ENCODE results near the gene KRT32.

KRT32 gene

GRCh38 chr17:41420134-41420533 is 47.1 kb downstream of the KRT32 start:
- TF ChIP-seq, protein P1, sequence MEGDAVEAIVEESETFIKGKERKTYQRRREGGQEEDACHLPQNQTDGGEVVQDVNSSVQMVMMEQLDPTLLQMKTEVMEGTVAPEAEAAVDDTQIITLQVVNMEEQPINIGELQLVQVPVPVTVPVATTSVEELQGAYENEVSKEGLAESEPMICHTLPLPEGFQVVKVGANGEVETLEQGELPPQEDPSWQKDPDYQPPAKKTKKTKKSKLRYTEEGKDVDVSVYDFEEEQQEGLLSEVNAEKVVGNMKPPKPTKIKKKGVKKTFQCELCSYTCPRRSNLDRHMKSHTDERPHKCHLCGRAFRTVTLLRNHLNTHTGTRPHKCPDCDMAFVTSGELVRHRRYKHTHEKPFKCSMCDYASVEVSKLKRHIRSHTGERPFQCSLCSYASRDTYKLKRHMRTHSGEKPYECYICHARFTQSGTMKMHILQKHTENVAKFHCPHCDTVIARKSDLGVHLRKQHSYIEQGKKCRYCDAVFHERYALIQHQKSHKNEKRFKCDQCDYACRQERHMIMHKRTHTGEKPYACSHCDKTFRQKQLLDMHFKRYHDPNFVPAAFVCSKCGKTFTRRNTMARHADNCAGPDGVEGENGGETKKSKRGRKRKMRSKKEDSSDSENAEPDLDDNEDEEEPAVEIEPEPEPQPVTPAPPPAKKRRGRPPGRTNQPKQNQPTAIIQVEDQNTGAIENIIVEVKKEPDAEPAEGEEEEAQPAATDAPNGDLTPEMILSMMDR (IDR thresholded peaks at IDR 0.05; ENCODE audit: low read depth, low read length): no peak
- no peak for DNase-seq (ENCODE audit: extremely low read depth, low read depth)

DNA sequence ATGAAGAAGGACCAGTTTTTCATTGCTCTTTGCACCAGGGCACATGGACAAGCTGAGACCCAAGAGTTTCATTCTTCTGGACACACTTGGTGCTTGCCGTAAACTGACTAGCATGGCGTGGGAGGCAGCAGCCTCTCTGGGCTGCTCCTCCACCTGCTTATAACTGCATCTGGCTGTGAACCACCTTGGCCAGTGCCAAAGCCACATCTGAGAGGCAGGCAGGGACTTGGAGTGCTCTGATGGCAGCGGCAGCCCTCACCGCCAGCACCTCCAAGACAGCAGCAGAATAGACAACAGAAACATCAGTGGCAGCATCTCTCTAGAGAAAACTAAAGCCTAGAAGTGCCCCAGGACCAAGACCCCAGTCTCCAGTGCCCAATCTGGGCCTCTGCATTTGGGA is 47.5 kb downstream of the KRT32 start:
- TF ChIP-seq, protein P1 (IDR thresholded peaks at IDR 0.05; ENCODE audit: low read depth, low read length): no peak

GRCh38 chr17:41418116-41418860 is 48.9 kb downstream of the KRT32 start:
- no peak for DNase-seq (ENCODE audit: extremely low read depth, low read depth)
- TF ChIP-seq, protein P1 (IDR thresholded peaks at IDR 0.05; ENCODE audit: low read depth, low read length): no peak

More for the DNA sequence above, 47.5 kb downstream of the KRT32 start:
- no peak for DNase-seq (ENCODE audit: extremely low read depth, low read depth)

DNA sequence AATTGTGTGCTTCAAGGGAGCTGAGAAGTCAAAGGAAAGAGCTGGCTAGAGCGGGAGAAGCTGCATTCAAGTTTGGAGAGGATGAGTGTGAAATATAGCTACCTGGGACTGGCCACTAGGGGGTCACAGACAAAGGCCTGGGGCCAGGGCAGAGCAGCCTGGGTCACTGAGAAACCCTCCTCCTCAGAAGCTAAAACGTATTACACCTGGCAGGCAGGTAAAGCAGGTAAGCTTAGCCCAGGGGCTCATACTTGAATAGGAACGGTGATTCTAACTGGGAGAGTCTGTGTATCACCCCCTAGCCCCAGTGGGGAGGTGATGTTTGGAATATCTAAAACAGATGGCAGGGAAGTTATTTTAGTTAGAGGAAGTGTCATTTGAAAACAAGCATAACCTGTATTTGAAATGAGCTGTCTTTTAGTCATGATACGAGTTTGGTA is 49.6 kb downstream of the KRT32 start:
- no peak for DNase-seq (ENCODE audit: extremely low read depth, low read depth)
- TF ChIP-seq, protein P1 (IDR thresholded peaks at IDR 0.05; ENCODE audit: low read depth, low read length): peak; percentile 22

- no peak for DNase-seq (ENCODE audit: extremely low read depth, low read depth)
- TF ChIP-seq, protein P1 (IDR thresholded peaks at IDR 0.05; ENCODE audit: low read depth, low read length): no peak
These were observed 50.1 kb downstream of the KRT32 start for GRCh38 chr17:41417127-41417526.

- DNase-seq (ENCODE audit: extremely low read depth, low read depth): no peak
- TF ChIP-seq, protein P1 (IDR thresholded peaks at IDR 0.05; ENCODE audit: low read depth, low read length): no peak
These were observed 50.7 kb downstream of the KRT32 start for GRCh38 chr17:41416479-41416878.

DNA sequence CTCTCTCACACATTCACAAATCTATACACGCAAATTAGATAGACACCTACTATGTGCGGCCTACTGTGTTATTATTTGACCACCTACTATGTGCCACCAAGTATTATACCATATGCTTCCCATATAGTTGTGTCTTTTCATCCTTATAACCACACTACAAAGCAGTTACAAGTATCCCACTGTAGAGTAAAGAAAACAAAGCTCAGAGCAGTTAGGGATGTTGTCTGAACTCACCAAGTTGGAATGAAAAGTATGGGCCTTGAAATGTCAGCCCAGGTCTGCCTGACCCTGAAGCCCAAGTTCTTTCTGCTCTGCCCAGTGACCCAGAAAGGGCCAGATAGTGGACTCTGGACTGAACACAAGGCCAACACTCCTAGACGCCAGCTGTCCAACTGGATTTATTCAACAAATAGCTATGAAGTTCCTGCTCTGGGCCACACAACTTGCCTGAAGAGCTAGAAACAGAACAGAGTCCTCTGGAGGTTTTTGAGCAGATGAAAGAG is 51.3 kb downstream of the KRT32 start:
- TF ChIP-seq, protein P1 (IDR thresholded peaks at IDR 0.05; ENCODE audit: low read depth, low read length): no peak; the same call in 1 of the 2 replicates
- peak; percentile 81 for DNase-seq (ENCODE audit: extremely low read depth, low read depth)

Measured in AG09319 (cell line).